Activated CD8-positive, alpha-beta T cell treated with anti-CD3 and anti-CD28 coated beads for 36 hours (primary cell): ENCODE data around the gene PRSS3. TPM values are rescaled to one million over a fixed set of nuclear protein-coding genes. Genes with fewer than 3 reads are reported as not detected.
"Not testable (repeated sequence)": the region's sequence is repeated elsewhere in the genome, so short reads cannot be mapped to it uniquely, and the experiment has no call there.

Experiments
- ATAC-seq: fragments of 200-7000 bp; cut with Tn5 transposase; one replicate; pipeline ENCODE4 v1.10.0; 2021; ENCODE audit warnings: mild to moderate bottlenecking, moderate library complexity
- CTCF ChIA-PET: fragments of 350-600 bp; sonication (Branson Sonifier 250); formaldehyde crosslinking; loops from one replicate; lab custom pipeline; 2021; ENCODE audit warnings: antibody characterized with exemption; lab: Charles Lee
- POLR2A ChIA-PET: fragments of 350-600 bp; sonication (Branson Sonifier 250); formaldehyde crosslinking; loops from one replicate; lab custom pipeline; 2021; ENCODE audit warnings: antibody characterized with exemption; lab: Charles Lee
- DNase-seq: peaks from one replicate; pipeline ENCODE4 v3.0.0-alpha.2; 2020
- H3K27ac Mint-ChIP-seq: one replicate; pipeline ENCODE4 v1.8.0; 2021; ENCODE audit warnings: mild to moderate bottlenecking, mixed read lengths
- H3K27me3 Mint-ChIP-seq: one replicate; pipeline ENCODE4 v1.8.0; 2021; ENCODE audit warnings: mixed read lengths
- H3K36me3 Mint-ChIP-seq: one replicate; pipeline ENCODE4 v1.8.0; 2021; ENCODE audit warnings: low read depth, mixed read lengths
- H3K4me1 Mint-ChIP-seq: one replicate; pipeline ENCODE4 v1.8.0; 2021; ENCODE audit warnings: low read depth, mixed read lengths
- H3K4me3 Mint-ChIP-seq: one replicate; pipeline ENCODE4 v1.8.0; 2021; ENCODE audit warnings: mild to moderate bottlenecking, moderate library complexity, mixed read lengths
- H3K9me3 Mint-ChIP-seq: one replicate; pipeline ENCODE4 v1.8.0; 2021; ENCODE audit warnings: mixed read lengths
- intact Hi-C: fragments of 100-400 bp; cut with micrococcal nuclease; formaldehyde crosslinking; loops from one replicate; pipeline ENCODE4 v1.10.0; 2022
- total RNA-seq, 2 experiments: library from RNA; stranded (reverse); gene quantifications; one replicate each; pipeline ENCODE4 v1.2.3, GENCODE V29; 2021
- TF ChIP-seq, protein P1 (sequence below): fragments of 200-600 bp; IDR thresholded peaks from one replicate; pipeline ENCODE4 v1.8.0; 2022; ENCODE audit warnings: antibody characterized with exemption, mild to moderate bottlenecking

PRSS3 gene
- total RNA-seq, 2 experiments from 2014 or later, result not detected

DNA sequence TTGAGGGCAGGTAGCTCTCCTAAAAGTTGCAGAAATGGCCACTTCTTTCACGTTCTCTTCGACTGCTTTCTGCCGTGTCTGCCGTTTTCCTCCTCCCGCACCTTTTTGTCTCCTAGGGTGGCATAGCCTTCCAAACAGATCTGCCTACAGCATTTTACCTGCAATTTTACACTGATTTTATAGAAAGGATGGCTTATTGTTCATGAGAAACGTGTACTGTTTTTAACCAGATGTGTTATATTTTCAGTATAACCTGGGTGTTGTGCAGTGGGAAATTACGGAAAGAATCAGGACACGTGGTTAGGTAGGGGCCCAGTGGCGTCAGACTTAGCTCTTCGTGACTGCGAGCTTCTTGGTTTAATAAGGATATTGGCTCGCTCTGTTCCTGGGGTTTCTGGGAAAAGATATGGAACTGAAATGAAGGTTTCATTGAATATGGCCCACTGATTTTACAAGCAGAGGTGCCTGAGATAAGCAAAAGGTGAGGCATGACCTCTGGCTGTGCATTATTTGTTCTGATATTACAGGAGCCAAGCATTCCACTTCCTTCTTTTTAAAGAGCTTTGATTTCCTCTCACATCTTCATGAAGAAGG, 43.7 kb upstream of the PRSS3 start:
- TF ChIP-seq, protein P1, sequence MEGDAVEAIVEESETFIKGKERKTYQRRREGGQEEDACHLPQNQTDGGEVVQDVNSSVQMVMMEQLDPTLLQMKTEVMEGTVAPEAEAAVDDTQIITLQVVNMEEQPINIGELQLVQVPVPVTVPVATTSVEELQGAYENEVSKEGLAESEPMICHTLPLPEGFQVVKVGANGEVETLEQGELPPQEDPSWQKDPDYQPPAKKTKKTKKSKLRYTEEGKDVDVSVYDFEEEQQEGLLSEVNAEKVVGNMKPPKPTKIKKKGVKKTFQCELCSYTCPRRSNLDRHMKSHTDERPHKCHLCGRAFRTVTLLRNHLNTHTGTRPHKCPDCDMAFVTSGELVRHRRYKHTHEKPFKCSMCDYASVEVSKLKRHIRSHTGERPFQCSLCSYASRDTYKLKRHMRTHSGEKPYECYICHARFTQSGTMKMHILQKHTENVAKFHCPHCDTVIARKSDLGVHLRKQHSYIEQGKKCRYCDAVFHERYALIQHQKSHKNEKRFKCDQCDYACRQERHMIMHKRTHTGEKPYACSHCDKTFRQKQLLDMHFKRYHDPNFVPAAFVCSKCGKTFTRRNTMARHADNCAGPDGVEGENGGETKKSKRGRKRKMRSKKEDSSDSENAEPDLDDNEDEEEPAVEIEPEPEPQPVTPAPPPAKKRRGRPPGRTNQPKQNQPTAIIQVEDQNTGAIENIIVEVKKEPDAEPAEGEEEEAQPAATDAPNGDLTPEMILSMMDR, result no peak
- H3K4me3 Mint-ChIP-seq, result no peak overlapping the region
- CTCF ChIA-PET, result interaction anchor here (1.3 kb wide), 1 partner anchor 27 kb away, joined by 5 read pairs; no protein-coding TSS in a partner anchor

DNA sequence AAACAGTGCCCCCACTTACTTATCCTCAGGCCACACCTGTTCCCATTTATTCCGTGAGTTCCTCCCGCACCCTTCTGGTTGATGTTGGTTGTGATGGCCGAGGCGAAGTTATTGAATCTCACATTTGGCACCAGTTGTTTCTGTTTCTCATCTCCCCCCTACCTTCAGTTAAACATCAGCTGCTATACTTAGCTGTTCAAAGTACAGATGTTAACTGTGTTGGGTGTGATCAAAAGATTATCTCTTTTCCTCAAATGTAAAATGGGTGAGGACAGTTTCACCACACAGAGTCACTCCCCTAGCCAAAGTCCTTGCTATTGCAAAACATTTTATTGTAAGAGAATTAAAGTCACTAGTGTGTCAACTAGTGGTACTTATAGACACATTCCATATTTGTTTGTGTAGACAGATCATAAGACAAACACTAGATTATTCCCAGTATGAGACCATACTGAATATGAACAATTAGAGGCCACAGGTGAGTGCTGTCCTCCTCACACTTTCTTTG, 43.2 kb upstream of the PRSS3 start:
- POLR2A ChIA-PET, result no interaction called here
- no peaks in the 10 kb centered on the region for H3K9me3 Mint-ChIP-seq
- TF ChIP-seq, protein P1, result no peak
- no peaks in the 10 kb centered on the region for H3K36me3 Mint-ChIP-seq
- H3K27me3 Mint-ChIP-seq, result peaks cover 60% of the 10 kb centered on the region
- no peak overlapping the region for H3K27ac Mint-ChIP-seq
- peaks cover 36% of the 10 kb centered on the region for H3K4me1 Mint-ChIP-seq
- H3K4me3 Mint-ChIP-seq, result no peak overlapping the region
- CTCF ChIA-PET, result interaction anchor here (0.7 to 1.3 kb wide), 2 partner anchors 27 to 62 kb away, joined by 3 to 5 read pairs; no protein-coding TSS in a partner anchor
- no peak for DNase-seq
- ATAC-seq, result no peak
- intact Hi-C loops, result no loop called here

More for the DNA sequence above, 43.7 kb upstream of the PRSS3 start:
- Mint-ChIP-seq H3K36me3 (no peaks in the 10 kb centered on the region), H3K4me1 (peaks cover 36% of the 10 kb centered on the region), H3K27ac (no peak overlapping the region), H3K27me3 (peaks cover 59% of the 10 kb centered on the region), H3K9me3 (no peaks in the 10 kb centered on the region)
- ATAC-seq, result no peak
- POLR2A ChIA-PET, result no interaction called here
- intact Hi-C loops, result no loop called here
- no peak for DNase-seq

DNA sequence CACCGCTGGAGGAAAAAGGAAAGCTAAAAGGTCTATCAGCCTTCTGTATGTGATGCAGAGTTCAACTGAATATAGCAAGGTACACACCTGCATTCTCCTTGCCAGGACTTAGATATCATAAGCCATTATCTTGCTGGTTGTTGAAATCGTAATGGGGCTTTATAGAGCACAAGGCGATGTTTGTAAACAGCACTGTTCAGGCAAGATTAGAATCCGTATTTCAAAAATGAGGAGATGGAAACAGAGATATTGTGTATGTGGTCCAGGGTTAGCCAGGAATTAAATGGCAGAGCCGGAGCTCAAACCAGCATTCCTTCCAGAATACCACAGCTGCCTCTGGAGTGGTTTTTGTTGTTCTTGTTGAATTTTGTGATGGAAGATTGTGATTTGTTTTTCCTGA, 42.6 kb upstream of the PRSS3 start:
- POLR2A ChIA-PET, intact Hi-C loops, DNase-seq, H3K4me3 Mint-ChIP-seq, H3K36me3 Mint-ChIP-seq, H3K27ac Mint-ChIP-seq, ATAC-seq, H3K9me3 Mint-ChIP-seq: not testable (repeated sequence)
- Mint-ChIP-seq H3K27me3 (peaks cover 63% of the 10 kb centered on the region), H3K4me1 (peaks cover 36% of the 10 kb centered on the region)
- CTCF ChIA-PET, result interaction anchor here (0.7 to 1.5 kb wide), 3 partner anchors 15 to 61 kb away, joined by 3 to 4 read pairs (median 3); no protein-coding TSS in a partner anchor

DNA sequence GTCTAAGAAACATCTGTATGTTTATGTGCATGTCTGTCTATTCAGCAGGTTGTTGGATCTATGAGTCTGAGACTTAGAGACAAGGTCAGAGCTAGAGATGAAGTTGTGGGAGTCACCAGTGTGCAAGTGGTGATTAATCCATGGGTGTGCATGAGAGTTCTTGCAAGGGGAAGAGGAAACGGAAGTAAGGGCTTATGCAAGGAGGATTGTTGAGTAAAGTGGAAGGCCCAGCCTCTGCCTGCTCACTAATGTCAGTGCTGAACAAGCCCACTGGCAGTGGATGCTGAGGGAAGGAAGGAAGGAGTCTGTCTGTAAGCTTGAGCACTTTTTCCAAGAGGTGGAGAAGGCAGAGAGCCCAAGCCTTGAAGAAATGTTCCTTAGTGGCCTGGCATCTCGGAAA, 35.7 kb upstream of the PRSS3 start:
- peaks cover 18% of the 10 kb centered on the region for H3K27me3 Mint-ChIP-seq
- H3K36me3 Mint-ChIP-seq, ATAC-seq, H3K4me1 Mint-ChIP-seq, CTCF ChIA-PET, DNase-seq, H3K9me3 Mint-ChIP-seq, POLR2A ChIA-PET, H3K27ac Mint-ChIP-seq, intact Hi-C loops, H3K4me3 Mint-ChIP-seq: not testable (repeated sequence)

DNA sequence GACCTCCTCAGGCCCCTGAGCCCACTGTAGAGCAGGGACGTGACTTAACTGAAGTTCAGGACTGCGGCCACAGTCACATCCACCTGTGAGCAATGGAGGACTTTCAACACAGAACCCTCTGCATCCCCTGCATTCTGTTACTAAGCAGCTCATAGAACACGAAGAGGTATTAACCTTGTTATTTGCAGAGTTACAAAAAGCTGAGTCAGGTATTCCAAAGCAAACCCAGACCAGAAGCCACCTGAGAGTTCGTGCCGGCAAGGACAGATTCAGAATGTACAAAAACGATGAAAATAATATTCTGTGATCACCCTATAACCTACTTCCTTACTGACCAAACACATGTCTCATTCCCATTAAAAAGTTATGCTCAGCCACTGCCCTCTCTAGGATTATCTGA, 33.0 kb upstream of the PRSS3 start:
- DNase-seq (no peak), ATAC-seq (no peak)
- CTCF ChIA-PET, result interaction anchor here (2.2 kb wide), 1 partner anchor 17 kb away, joined by 8 read pairs; no protein-coding TSS in a partner anchor
- POLR2A ChIA-PET, result no interaction called here
- no peaks in the 10 kb centered on the region for H3K9me3 Mint-ChIP-seq
- no peaks in the 10 kb centered on the region for H3K36me3 Mint-ChIP-seq
- TF ChIP-seq, protein P1, result no peak
- intact Hi-C loops, result no loop called here
- H3K4me3 Mint-ChIP-seq, result no peak overlapping the region
- H3K4me1 Mint-ChIP-seq, result peaks cover 3% of the 10 kb centered on the region
- H3K27ac Mint-ChIP-seq, result no peak overlapping the region
- H3K27me3 Mint-ChIP-seq, result peaks cover 6% of the 10 kb centered on the region

DNA sequence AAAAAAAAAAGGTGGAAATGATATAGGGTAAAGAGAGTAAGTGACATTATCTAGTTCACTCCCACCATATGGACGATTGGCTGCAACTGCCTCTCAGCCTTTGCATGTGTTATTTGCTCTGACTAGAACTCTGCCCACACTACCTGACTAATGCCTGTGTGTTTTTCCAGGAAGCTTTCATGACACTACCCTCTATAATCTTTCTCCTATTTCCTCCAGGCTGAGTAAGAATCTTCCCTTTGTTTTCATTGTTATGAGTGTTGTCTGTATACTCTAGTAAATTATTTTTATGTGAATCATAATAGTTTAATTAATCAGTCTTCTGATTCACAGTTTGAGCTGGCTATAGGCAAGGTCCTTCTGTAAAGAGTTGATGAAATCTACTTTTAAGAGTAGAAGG, 31.7 kb upstream of the PRSS3 start:
- H3K36me3 Mint-ChIP-seq, H3K4me3 Mint-ChIP-seq, H3K27me3 Mint-ChIP-seq, intact Hi-C loops, H3K4me1 Mint-ChIP-seq, POLR2A ChIA-PET, H3K27ac Mint-ChIP-seq, DNase-seq, H3K9me3 Mint-ChIP-seq: not testable (repeated sequence)
- ATAC-seq, result peak; percentile 86
- CTCF ChIA-PET, result interaction anchor here (1.1 kb wide), 1 partner anchor 15 kb away, joined by 3 read pairs; no protein-coding TSS in a partner anchor
